Stomach smooth muscle (tissue), 2 donors: ENCODE data around the gene ZFAND2A.
"Not testable (repeated sequence)": the region's sequence is repeated elsewhere in the genome, so short reads cannot be mapped to it uniquely, and the experiment has no call there.

Experiments used
- H3K27ac ChIP-seq: one replicate; pipeline ENCODE4 v1.7.0; 2013; ENCODE audit warnings: mild to moderate bottlenecking, low read length, inconsistent platforms
- H3K27me3 ChIP-seq, 2 donors: one replicate each; pipeline ENCODE4 v1.7.0; 2013; ENCODE audit warnings: low read length in 2 of 2; ENCODE audit not compliant: insufficient read depth in 2 of 2, control insufficient read depth in 1 of 2
- H3K36me3 ChIP-seq, 2 donors: one replicate each; pipeline ENCODE4 v1.7.0; 2013; ENCODE audit warnings: low read length in 2 of 2; ENCODE audit not compliant: control insufficient read depth in 2 of 2, insufficient read depth in 2 of 2
- H3K4me1 ChIP-seq: one replicate; pipeline ENCODE4 v1.7.0; 2013; ENCODE audit warnings: low read length; ENCODE audit not compliant: control insufficient read depth, insufficient read depth
- H3K4me3 ChIP-seq, 2 donors: one replicate each; pipeline ENCODE4 v1.7.0; 2013; ENCODE audit warnings: low read length in 2 of 2
- H3K9ac ChIP-seq, 2 donors: one replicate each; pipeline ENCODE4 v1.7.0; 2013; ENCODE audit warnings: low read length in 2 of 2, mild to moderate bottlenecking in 1 of 2
- H3K9me3 ChIP-seq, 2 donors: one replicate each; pipeline ENCODE4 v1.7.0; 2013; ENCODE audit warnings: low read length in 2 of 2; ENCODE audit not compliant: control insufficient read depth in 2 of 2
- donor health status: healthy.
- donor health status: Pancreatic carcinoma.

ZFAND2A gene

GRCh38 chr7:1149351-1149794 lies 10.6 kb downstream of the ZFAND2A start:
- H3K36me3 ChIP-seq: peaks cover 15 to 35% of the 10 kb centered on the region in 2 donors
- no peak overlapping the region for H3K4me3 ChIP-seq
- H3K27ac ChIP-seq: no peak overlapping the region
- H3K27me3 ChIP-seq: no peaks in the 10 kb centered on the region
- no peak overlapping the region for H3K9ac ChIP-seq
- H3K9me3 ChIP-seq: no peaks in the 10 kb centered on the region
- peaks cover 3% of the 10 kb centered on the region for H3K4me1 ChIP-seq

- H3K4me3 ChIP-seq, H3K9me3 ChIP-seq, H3K27me3 ChIP-seq, H3K27ac ChIP-seq, H3K9ac ChIP-seq, H3K4me1 ChIP-seq: not testable (repeated sequence)
- peaks cover 12 to 20% of the 10 kb centered on the region in 2 donors for H3K36me3 ChIP-seq
These were observed 12.1 kb downstream of the ZFAND2A start for GRCh38 chr7:1147873-1148272.

- Histone ChIP-seq H3K36me3 (peaks cover 1 to 3% of the 10 kb centered on the region in 2 donors), H3K9ac (no peak overlapping the region), H3K4me1 (peaks cover 8% of the 10 kb centered on the region), H3K27me3 (no peaks in the 10 kb centered on the region), H3K4me3 (no peak overlapping the region), H3K27ac (no peak overlapping the region), H3K9me3 (no peaks in the 10 kb centered on the region)
These were observed 15.7 kb downstream of the ZFAND2A start for GRCh38 chr7:1144269-1144771.

- not testable (repeated sequence) for H3K27ac ChIP-seq, H3K36me3 ChIP-seq, H3K27me3 ChIP-seq, H3K9ac ChIP-seq, H3K4me3 ChIP-seq, H3K9me3 ChIP-seq
- H3K4me1 ChIP-seq: peaks cover 13% of the 10 kb centered on the region
These were observed 17.0 kb downstream of the ZFAND2A start for GRCh38 chr7:1143031-1143430.

- Histone ChIP-seq H3K4me3 (no peak overlapping the region), H3K9ac (no peak overlapping the region), H3K27ac (no peak overlapping the region), H3K36me3 (no peaks in the 10 kb centered on the region), H3K9me3 (no peaks in the 10 kb centered on the region), H3K27me3 (no peaks in the 10 kb centered on the region), H3K4me1 (peaks cover 18% of the 10 kb centered on the region)
These were observed 17.9 kb downstream of the ZFAND2A start for GRCh38 chr7:1142051-1142635.

GRCh38 chr7:1141651-1142050 lies 18.3 kb downstream of the ZFAND2A start:
- no peaks in the 10 kb centered on the region for H3K36me3 ChIP-seq
- no peaks in the 10 kb centered on the region for H3K9me3 ChIP-seq
- no peak overlapping the region for H3K4me3 ChIP-seq
- H3K4me1 ChIP-seq: peaks cover 23% of the 10 kb centered on the region
- no peak overlapping the region for H3K27ac ChIP-seq
- no peak overlapping the region for H3K9ac ChIP-seq
- H3K27me3 ChIP-seq: no peaks in the 10 kb centered on the region

GRCh38 chr7:1140476-1141104 lies 19.4 kb downstream of the ZFAND2A start:
- Histone ChIP-seq H3K9ac (no peak overlapping the region), H3K27me3 (no peaks in the 10 kb centered on the region), H3K4me1 (peaks cover 24% of the 10 kb centered on the region), H3K36me3 (no peaks in the 10 kb centered on the region), H3K27ac (no peak overlapping the region), H3K4me3 (no peak overlapping the region), H3K9me3 (no peaks in the 10 kb centered on the region)

- no peaks in the 10 kb centered on the region for H3K9me3 ChIP-seq
- H3K4me1 ChIP-seq: peaks cover 16% of the 10 kb centered on the region
- H3K36me3 ChIP-seq: peaks cover 0 to 3% of the 10 kb centered on the region in 2 donors
- peak overlapping the region; percentile 55 to 58 for H3K9ac ChIP-seq
- H3K27ac ChIP-seq: peak overlapping the region; percentile 62
- H3K4me3 ChIP-seq: peak overlapping the region; percentile 77 to 94
- H3K27me3 ChIP-seq: no peaks in the 10 kb centered on the region
These were observed 22.4 kb downstream of the ZFAND2A start for GRCh38 chr7:1137517-1138167.

GRCh38 chr7:1136841-1137516 lies 23.0 kb downstream of the ZFAND2A start:
- Histone ChIP-seq H3K4me1 (peaks cover 16% of the 10 kb centered on the region), H3K9me3 (no peaks in the 10 kb centered on the region), H3K27me3 (no peaks in the 10 kb centered on the region), H3K36me3 (peaks cover 0 to 3% of the 10 kb centered on the region in 2 donors), H3K27ac (no peak overlapping the region), H3K4me3 (peak overlapping the region; percentile 77 to 94), H3K9ac (peak overlapping the region in 1 of 2 donors; percentile 55)

GRCh38 chr7:1134951-1135350 lies 25.0 kb downstream of the ZFAND2A start:
- Histone ChIP-seq H3K9ac (no peak overlapping the region), H3K27me3 (no peaks in the 10 kb centered on the region), H3K27ac (no peak overlapping the region), H3K9me3 (no peaks in the 10 kb centered on the region), H3K4me1 (peaks cover 16% of the 10 kb centered on the region), H3K36me3 (peaks cover 0 to 3% of the 10 kb centered on the region in 2 donors), H3K4me3 (no peak overlapping the region)
